Activated CD8-positive, alpha-beta memory T cell treated with anti-CD3 and anti-CD28 coated beads, Interleukin-2, amount 10 ng/mL, durations not matched to agents 7 days and 5 days (primary cell): ENCODE data around the gene RPL10A. TPM values are rescaled to one million over a fixed set of nuclear protein-coding genes. Genes with fewer than 3 reads are reported as not detected.
"Not testable (repeated sequence)": the region's sequence is repeated elsewhere in the genome, so short reads cannot be mapped to it uniquely, and the experiment has no call there.

ENCODE experiments used
- ATAC-seq: fragments of 150-1000 bp; cut with Tn5 transposase; one replicate; pipeline ENCODE4 v1.10.0; 2021; ENCODE audit warnings: moderate library complexity
- CTCF ChIA-PET: fragments of 350-600 bp; sonication (Branson Sonifier 250); formaldehyde crosslinking; loops from one replicate; lab custom pipeline; 2021; ENCODE audit warnings: antibody characterized with exemption; lab: Charles Lee
- DNase-seq: peaks from one replicate; pipeline ENCODE4 v3.0.0-alpha.2; 2020
- H3K27ac Mint-ChIP-seq: one replicate; pipeline ENCODE4 v1.8.0; 2021; ENCODE audit warnings: mild to moderate bottlenecking, mixed read lengths
- H3K27me3 Mint-ChIP-seq: one replicate; pipeline ENCODE4 v1.8.0; 2021; ENCODE audit warnings: mixed read lengths
- H3K36me3 Mint-ChIP-seq: one replicate; pipeline ENCODE4 v1.8.0; 2021; ENCODE audit warnings: mild to moderate bottlenecking, mixed read lengths
- H3K4me1 Mint-ChIP-seq: one replicate; pipeline ENCODE4 v1.8.0; 2021; ENCODE audit warnings: mixed read lengths
- H3K4me3 Mint-ChIP-seq: one replicate; pipeline ENCODE4 v1.8.0; 2021; ENCODE audit warnings: mild to moderate bottlenecking, moderate library complexity, mixed read lengths
- H3K9me3 Mint-ChIP-seq: one replicate; pipeline ENCODE4 v1.8.0; 2022; ENCODE audit warnings: low read depth, mixed read lengths
- total RNA-seq, 2 experiments: library from RNA; stranded (reverse); gene quantifications; one replicate each; pipeline ENCODE4 v1.2.3, GENCODE V29; 2021

RPL10A gene
- total RNA-seq, result 1,000 to 10,000 TPM; 1,163 to 1,382 TPM

- CTCF ChIA-PET, result interaction anchor here (0.7 to 5.7 kb wide), 22 partner anchors 9 to 441 kb away, joined by 3 to 71 read pairs (median 4); partner anchors contain the start of genes ARMC12, DEF6, FANCE and PPARD
- Mint-ChIP-seq H3K27ac (peak within 1 kb of the TSS; percentile 97), H3K9me3 (no peaks in the 10 kb centered on the region), H3K4me1 (peaks cover 43% of the 10 kb centered on the region), H3K36me3 (peaks cover 57% of the 10 kb centered on the region), H3K27me3 (no peaks in the 10 kb centered on the region), H3K4me3 (peak within 1 kb of the TSS; percentile 99)
- ATAC-seq, result peak; percentile 87
- peak; percentile 98 for DNase-seq
Observed at GRCh38 chr6:35468181-35468979, at the start of gene RPL10A. TSS of gene RPL10A (plus strand) at chr6:35468401. CDS start at chr6:35468435, 34 bp downstream.

DNA sequence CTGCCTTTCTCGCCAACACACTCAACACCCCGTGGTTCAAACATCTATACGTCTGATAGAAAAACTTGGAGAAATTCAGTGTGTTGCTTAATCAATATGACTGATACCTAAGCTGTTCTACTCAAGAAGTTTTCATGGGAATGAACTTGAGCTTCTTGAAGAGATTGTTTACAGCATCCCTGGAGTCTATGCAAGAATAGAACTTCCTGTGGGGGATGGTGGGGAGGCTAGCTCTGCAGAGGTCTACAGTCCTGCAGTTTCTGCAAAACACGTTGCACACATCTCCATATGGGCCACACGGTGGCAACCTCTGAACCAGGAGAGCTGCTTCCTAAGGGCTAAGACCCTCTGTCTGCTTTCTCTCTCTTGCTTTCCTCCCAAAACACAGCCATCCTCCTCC is 48.8 kb upstream of the RPL10A start:
- H3K4me3 Mint-ChIP-seq, result no peak overlapping the region

GRCh38 chr6:35419961-35420360 is 48.2 kb upstream of the RPL10A start:
- H3K4me1 Mint-ChIP-seq, result peaks cover 39% of the 10 kb centered on the region
- CTCF ChIA-PET, result interaction anchor here (0.7 to 9.1 kb wide), 19 partner anchors 9 to 122 kb away, joined by 3 to 93 read pairs (median 5); partner anchors contain the start of genes DEF6, FANCE and PPARD
- no peaks in the 10 kb centered on the region for H3K27me3 Mint-ChIP-seq
- no peak for ATAC-seq
- peak overlapping the region; percentile 84 for H3K27ac Mint-ChIP-seq
- H3K4me3 Mint-ChIP-seq, result no peak overlapping the region
- peaks cover 9% of the 10 kb centered on the region for H3K36me3 Mint-ChIP-seq
- no peaks in the 10 kb centered on the region for H3K9me3 Mint-ChIP-seq
- no peak for DNase-seq

More for the DNA sequence above, 48.8 kb upstream of the RPL10A start:
- Mint-ChIP-seq H3K4me1 (peaks cover 44% of the 10 kb centered on the region), H3K36me3 (peaks cover 7% of the 10 kb centered on the region), H3K27me3 (no peaks in the 10 kb centered on the region), H3K9me3 (no peaks in the 10 kb centered on the region), H3K27ac (peak overlapping the region; percentile 84)
- peak; percentile 73 for ATAC-seq
- DNase-seq, result peak; percentile 71
- CTCF ChIA-PET, result interaction anchor here (0.7 to 9.1 kb wide), 18 partner anchors 8 to 121 kb away, joined by 3 to 93 read pairs (median 5); partner anchors contain the start of genes DEF6, FANCE and PPARD

- ATAC-seq (no peak), DNase-seq (no peak)
- Mint-ChIP-seq H3K27ac (no peak overlapping the region), H3K4me3 (no peak overlapping the region), H3K27me3 (no peaks in the 10 kb centered on the region), H3K9me3 (peaks cover 16% of the 10 kb centered on the region), H3K4me1 (peaks cover 3% of the 10 kb centered on the region), H3K36me3 (peaks cover 29% of the 10 kb centered on the region)
- CTCF ChIA-PET, result no interaction called here
Observed at GRCh38 chr6:35425284-35425683, 42.9 kb upstream of the RPL10A start.

- DNase-seq, result no peak
- Mint-ChIP-seq H3K27me3 (no peaks in the 10 kb centered on the region), H3K36me3 (peaks cover 28% of the 10 kb centered on the region), H3K4me3 (no peak overlapping the region), H3K27ac (peak overlapping the region; percentile 33), H3K9me3 (peaks cover 16% of the 10 kb centered on the region), H3K4me1 (no peaks in the 10 kb centered on the region)
- no peak for ATAC-seq
- CTCF ChIA-PET, result no interaction called here
Observed at GRCh38 chr6:35426074-35426473, 42.1 kb upstream of the RPL10A start.

GRCh38 chr6:35427435-35427834 is 40.8 kb upstream of the RPL10A start:
- Mint-ChIP-seq H3K4me3 (no peak overlapping the region), H3K9me3 (peaks cover 16% of the 10 kb centered on the region), H3K27ac (no peak overlapping the region), H3K36me3 (peaks cover 26% of the 10 kb centered on the region), H3K4me1 (no peaks in the 10 kb centered on the region), H3K27me3 (no peaks in the 10 kb centered on the region)
- CTCF ChIA-PET, result interaction anchor here (0.9 to 1.4 kb wide), 3 partner anchors 21 to 100 kb away, joined by 3 to 4 read pairs (median 3); partner anchors contain the start of gene PPARD
- DNase-seq (no peak), ATAC-seq (no peak)

DNA sequence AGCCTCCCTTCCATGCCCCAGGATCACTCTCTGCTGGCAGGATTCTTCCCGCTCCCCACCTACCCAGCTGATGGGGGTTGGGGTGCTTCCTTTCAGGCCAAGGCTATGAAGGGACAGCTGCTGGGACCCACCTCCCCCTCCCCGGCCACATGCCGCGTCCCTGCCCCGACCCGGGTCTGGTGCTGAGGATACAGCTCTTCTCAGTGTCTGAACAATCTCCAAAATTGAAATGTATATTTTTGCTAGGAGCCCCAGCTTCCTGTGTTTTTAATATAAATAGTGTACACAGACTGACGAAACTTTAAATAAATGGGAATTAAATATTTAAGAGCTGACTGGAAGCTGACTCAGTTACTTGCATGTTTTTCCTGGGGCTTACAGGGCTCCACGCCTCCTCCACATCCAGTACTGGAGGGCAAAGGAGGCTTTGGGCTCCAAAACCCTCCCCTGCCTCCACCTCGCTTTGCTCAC is 40.3 kb upstream of the RPL10A start:
- DNase-seq, result no peak
- H3K27me3 Mint-ChIP-seq, result no peaks in the 10 kb centered on the region
- no peaks in the 10 kb centered on the region for H3K4me1 Mint-ChIP-seq
- H3K36me3 Mint-ChIP-seq, result peaks cover 26% of the 10 kb centered on the region
- H3K9me3 Mint-ChIP-seq, result peaks cover 16% of the 10 kb centered on the region
- CTCF ChIA-PET, result interaction anchor here (0.9 to 1.4 kb wide), 3 partner anchors 21 to 100 kb away, joined by 3 to 4 read pairs (median 3); partner anchors contain the start of gene PPARD
- H3K4me3 Mint-ChIP-seq, result no peak overlapping the region
- ATAC-seq, result no peak
- no peak overlapping the region for H3K27ac Mint-ChIP-seq

DNA sequence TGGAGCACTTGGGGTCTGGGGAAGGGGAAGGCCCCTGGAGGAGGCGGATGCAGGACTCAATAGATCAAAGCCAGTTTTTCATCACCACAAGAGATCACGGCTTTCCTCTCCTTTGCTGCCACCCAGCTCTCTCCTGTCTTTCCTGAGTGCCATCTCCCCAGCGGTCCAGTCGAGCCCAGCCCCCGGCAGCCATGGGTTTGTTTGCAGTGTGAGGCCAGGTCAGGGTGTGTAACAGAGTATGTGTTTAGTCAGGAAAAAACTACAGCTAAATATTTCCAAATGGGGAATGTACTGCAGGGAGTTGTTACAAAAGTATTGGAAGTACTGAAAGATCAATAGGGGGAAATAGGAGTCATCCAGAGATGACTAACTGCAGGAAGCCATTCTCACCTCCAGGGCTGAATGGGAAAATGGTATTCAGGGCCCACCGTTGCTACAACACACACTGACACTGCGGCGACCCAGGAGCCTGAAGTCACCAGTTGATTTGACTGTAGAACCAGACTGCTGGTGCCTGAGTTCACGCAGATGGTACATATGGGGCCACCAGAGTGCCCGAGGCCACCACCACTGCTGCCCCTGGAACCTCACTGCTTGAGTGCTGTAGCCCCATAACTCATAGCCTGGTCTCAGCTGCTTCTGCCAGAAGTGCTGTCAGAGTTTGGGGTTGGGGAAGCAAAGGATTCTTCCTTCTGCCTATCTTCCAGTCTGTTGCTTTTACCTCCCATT is 39.6 kb upstream of the RPL10A start:
- Mint-ChIP-seq H3K27ac (no peak overlapping the region), H3K9me3 (peaks cover 16% of the 10 kb centered on the region), H3K27me3 (no peaks in the 10 kb centered on the region), H3K4me1 (no peaks in the 10 kb centered on the region), H3K4me3 (no peak overlapping the region), H3K36me3 (peaks cover 26% of the 10 kb centered on the region)
- CTCF ChIA-PET, result no interaction called here
- no peak for DNase-seq
- ATAC-seq, result no peak

- no peak overlapping the region for H3K27ac Mint-ChIP-seq
- DNase-seq (no peak), ATAC-seq (no peak)
- no peaks in the 10 kb centered on the region for H3K4me1 Mint-ChIP-seq
- H3K9me3 Mint-ChIP-seq, result peaks cover 16% of the 10 kb centered on the region
- H3K36me3 Mint-ChIP-seq, result peaks cover 26% of the 10 kb centered on the region
- H3K4me3 Mint-ChIP-seq, result no peak overlapping the region
- no peaks in the 10 kb centered on the region for H3K27me3 Mint-ChIP-seq
- CTCF ChIA-PET, result interaction anchor here (0.9 kb wide), 1 partner anchor 10 kb away, joined by 3 read pairs; no protein-coding TSS in a partner anchor
Observed at GRCh38 chr6:35429463-35429862, 38.7 kb upstream of the RPL10A start.

GRCh38 chr6:35432291-35432690 is 35.9 kb upstream of the RPL10A start:
- DNase-seq (no peak), ATAC-seq (no peak)
- CTCF ChIA-PET, result interaction anchor here (1.6 kb wide), 1 partner anchor 12 kb away, joined by 5 read pairs; no protein-coding TSS in a partner anchor
- Mint-ChIP-seq H3K27me3 (no peaks in the 10 kb centered on the region), H3K36me3 (peaks cover 15% of the 10 kb centered on the region), H3K4me1 (no peaks in the 10 kb centered on the region), H3K27ac (no peak overlapping the region), H3K9me3 (peaks cover 16% of the 10 kb centered on the region), H3K4me3 (no peak overlapping the region)

GRCh38 chr6:35432702-35433101 is 35.5 kb upstream of the RPL10A start:
- Mint-ChIP-seq H3K36me3 (peaks cover 15% of the 10 kb centered on the region), H3K9me3 (peaks cover 16% of the 10 kb centered on the region)
- not testable (repeated sequence) for ATAC-seq, H3K27me3 Mint-ChIP-seq, H3K4me3 Mint-ChIP-seq, H3K27ac Mint-ChIP-seq, DNase-seq, H3K4me1 Mint-ChIP-seq
- CTCF ChIA-PET, result interaction anchor here (1.6 kb wide), 1 partner anchor 12 kb away, joined by 5 read pairs; no protein-coding TSS in a partner anchor

DNA sequence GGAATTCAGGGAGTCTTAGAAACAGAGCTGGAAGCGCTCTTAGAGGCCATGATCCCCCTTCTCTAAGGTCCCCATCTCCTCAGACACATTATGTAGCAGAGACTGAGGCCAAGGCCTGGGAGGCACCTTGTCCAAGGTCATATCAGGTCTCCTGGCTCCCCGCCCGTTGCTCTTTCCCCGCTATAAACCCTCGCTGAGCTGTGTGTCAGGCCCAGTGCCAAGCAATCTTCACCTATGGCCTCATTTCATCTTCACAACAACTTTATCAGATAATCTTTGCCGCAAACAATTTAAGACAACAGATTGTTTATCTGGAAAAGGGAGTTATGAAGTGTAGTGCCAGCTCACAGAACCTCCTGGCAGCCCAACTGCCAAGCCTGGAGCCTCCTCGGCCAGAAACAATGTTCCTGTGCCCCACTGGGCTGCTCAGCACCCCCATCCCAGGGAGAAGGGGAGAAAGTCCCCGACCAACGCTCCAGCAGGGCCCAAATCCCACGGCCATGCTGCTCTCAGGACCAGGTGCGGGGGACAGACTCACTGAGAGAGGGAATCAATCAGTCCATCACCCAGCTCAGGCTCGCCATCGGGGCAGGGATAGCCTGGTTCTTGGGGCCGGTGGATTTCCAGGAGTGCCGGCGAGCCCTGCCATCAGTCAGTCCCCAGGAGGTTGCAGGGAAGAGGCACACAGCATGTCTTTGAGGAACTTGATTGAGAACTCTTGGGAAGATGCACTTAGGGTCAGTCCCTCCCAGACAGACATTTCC is 32.9 kb upstream of the RPL10A start:
- H3K4me1 Mint-ChIP-seq, result no peaks in the 10 kb centered on the region
- H3K9me3 Mint-ChIP-seq, result peaks cover under 1% of the 10 kb centered on the region
- no peaks in the 10 kb centered on the region for H3K27me3 Mint-ChIP-seq
- DNase-seq (no peak), ATAC-seq (no peak)
- CTCF ChIA-PET, result no interaction called here
- H3K36me3 Mint-ChIP-seq, result no peaks in the 10 kb centered on the region
- H3K27ac Mint-ChIP-seq, result no peak overlapping the region
- H3K4me3 Mint-ChIP-seq, result no peak overlapping the region
